ENCODE data around the gene CENPP. TPM values are rescaled to one million over a fixed set of nuclear protein-coding genes. Genes with fewer than 3 reads are reported as not detected.

The CENPP gene
- total RNA-seq, 1 experiment from 2014 or later: 14.3 TPM

- TF ChIP-seq, protein P1, sequence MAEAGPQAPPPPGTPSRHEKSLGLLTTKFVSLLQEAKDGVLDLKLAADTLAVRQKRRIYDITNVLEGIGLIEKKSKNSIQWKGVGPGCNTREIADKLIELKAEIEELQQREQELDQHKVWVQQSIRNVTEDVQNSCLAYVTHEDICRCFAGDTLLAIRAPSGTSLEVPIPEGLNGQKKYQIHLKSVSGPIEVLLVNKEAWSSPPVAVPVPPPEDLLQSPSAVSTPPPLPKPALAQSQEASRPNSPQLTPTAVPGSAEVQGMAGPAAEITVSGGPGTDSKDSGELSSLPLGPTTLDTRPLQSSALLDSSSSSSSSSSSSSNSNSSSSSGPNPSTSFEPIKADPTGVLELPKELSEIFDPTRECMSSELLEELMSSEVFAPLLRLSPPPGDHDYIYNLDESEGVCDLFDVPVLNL (CRISPR knock-in tag; IDR thresholded peaks at IDR 0.05; ENCODE audit: borderline replicate concordance, low read depth): no peak
- TF ChIP-seq, protein P2, sequence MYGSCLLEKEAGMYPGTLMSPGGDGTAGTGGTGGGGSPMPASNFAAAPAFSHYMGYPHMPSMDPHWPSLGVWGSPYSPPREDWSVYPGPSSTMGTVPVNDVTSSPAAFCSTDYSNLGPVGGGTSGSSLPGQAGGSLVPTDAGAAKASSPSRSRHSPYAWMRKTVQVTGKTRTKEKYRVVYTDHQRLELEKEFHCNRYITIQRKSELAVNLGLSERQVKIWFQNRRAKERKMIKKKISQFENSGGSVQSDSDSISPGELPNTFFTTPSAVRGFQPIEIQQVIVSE (CRISPR knock-in tag; IDR thresholded peaks at IDR 0.05; ENCODE audit: borderline replicate concordance): no peak
- TF ChIP-seq NR3C1 (CRISPR knock-in tag; conservative IDR thresholded peaks at IDR 0.05; ENCODE audit: low read depth) (no peak), ZSCAN18 (CRISPR knock-in tag; IDR thresholded peaks at IDR 0.05) (no peak)
Measured at GRCh38 chr9:92425474-92425873, 99.7 kb downstream of the CENPP start (continued).

- Mint-ChIP-seq H3K9me3 (no peaks in the 10 kb centered on the region), H3K4me1 (no peaks in the 10 kb centered on the region), H3K27me3 (ENCODE audit: low read depth) (no peaks in the 10 kb centered on the region; the same call in 1 of the 2 replicates), H3K4me3 (no peak overlapping the region), H3K36me3 (no peaks in the 10 kb centered on the region; the same call in 1 of the 2 replicates), H3K27ac (no peak overlapping the region)
- ChIA-PET POLR2A (no interaction called here), CTCF (no interaction called here)
- no peak for TF ChIP-seq E2F5 (CRISPR knock-in tag; IDR thresholded peaks at IDR 0.05)
- no peak for TF ChIP-seq ARID4B (CRISPR knock-in tag; IDR thresholded peaks at IDR 0.05; ENCODE audit: borderline replicate concordance)
- TF ChIP-seq AR (CRISPR knock-in tag; IDR thresholded peaks at IDR 0.05): no peak
- TF ChIP-seq CREM (CRISPR knock-in tag; IDR thresholded peaks at IDR 0.05): no peak
- TF ChIP-seq CREB1 (CRISPR knock-in tag; IDR thresholded peaks at IDR 0.05): no peak
- TF ChIP-seq, protein P3, sequence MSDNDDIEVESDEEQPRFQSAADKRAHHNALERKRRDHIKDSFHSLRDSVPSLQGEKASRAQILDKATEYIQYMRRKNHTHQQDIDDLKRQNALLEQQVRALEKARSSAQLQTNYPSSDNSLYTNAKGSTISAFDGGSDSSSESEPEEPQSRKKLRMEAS (CRISPR knock-in tag; IDR thresholded peaks at IDR 0.05): no peak
- TF ChIP-seq NFYB (CRISPR knock-in tag; conservative IDR thresholded peaks at IDR 0.05; ENCODE audit: low read depth): no peak
- no peak for TF ChIP-seq ZSCAN18 (CRISPR knock-in tag; IDR thresholded peaks at IDR 0.05)
- no peak for TF ChIP-seq ATF2 (CRISPR knock-in tag; IDR thresholded peaks at IDR 0.05; ENCODE audit: borderline replicate concordance, low read depth)
- TF ChIP-seq ZMAT4 (CRISPR knock-in tag; IDR thresholded peaks at IDR 0.05): no peak
- TF ChIP-seq GABPB1 (CRISPR knock-in tag; IDR thresholded peaks at IDR 0.05): no peak
- no peak for TF ChIP-seq ZNF396 (CRISPR knock-in tag; IDR thresholded peaks at IDR 0.05; ENCODE audit: borderline replicate concordance)
- ATAC-seq (no peak), DNase-seq (ENCODE audit: low spot score) (no peak)
Measured at GRCh38 chr9:92426501-92427145, 100.9 kb downstream of the CENPP start.
